ENCODE measurements around the gene RBM34.
"Not testable (repeated sequence)": the region's sequence is repeated elsewhere in the genome, so short reads cannot be mapped to it uniquely, and the experiment has no call there.

RBM34 gene

DNA sequence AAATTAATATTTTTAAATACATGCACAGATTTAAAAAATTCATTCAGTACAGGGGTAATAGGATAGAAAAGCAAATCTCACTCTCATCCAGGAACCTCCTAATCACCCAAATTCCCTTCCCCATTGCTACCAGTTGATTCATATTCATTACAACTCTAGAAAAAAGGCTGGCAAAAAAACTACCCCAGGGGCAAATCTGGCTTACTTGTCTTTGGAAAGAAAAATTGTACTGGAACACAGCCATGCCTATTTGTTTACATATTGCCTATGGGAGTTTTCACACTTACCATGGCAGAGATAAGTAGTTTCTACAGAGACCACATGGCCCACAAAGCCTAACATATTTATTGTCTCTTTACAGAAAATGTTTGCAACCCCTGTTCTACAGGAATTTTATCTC lies 8.9 kb upstream of the RBM34 start:
- Histone ChIP-seq H3K36me3 (ENCODE audit: insufficient read depth, low read length) (peaks cover 66% of the 10 kb centered on the region), H3K4me3 (ENCODE audit: low read length) (no peak overlapping the region)

DNA sequence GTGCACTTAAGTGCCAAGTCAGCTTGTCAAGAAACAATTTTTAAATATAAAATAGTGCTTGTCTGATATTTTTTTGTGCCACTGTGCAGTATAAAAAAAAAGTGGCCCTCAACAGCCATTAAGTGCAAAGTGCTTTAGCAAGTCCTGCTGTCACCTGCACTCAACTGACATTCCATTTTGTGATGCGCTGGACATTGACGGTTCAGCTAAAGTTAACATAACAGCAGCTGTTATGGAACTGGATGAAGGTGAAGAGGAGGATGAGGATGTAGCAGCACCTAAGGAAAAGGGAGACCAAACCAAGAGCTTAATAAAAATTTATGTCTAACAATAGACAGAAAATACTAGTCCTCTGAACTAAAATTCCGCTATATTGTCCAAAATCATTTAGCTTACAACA lies 7.3 kb upstream of the RBM34 start:
- H3K36me3 ChIP-seq (ENCODE audit: insufficient read depth, low read length) = peaks cover 52% of the 10 kb centered on the region
- H3K4me3 ChIP-seq (ENCODE audit: low read length) = no peak overlapping the region
- H3K9me3 ChIP-seq (ENCODE audit: low read length) = no peaks in the 10 kb centered on the region
- no peak overlapping the region for H2AFZ ChIP-seq (ENCODE audit: low read depth, low read length)
- no peaks in the 10 kb centered on the region for H3K4me1 ChIP-seq (ENCODE audit: insufficient read depth, low read length)
- no peaks in the 10 kb centered on the region for H3K27me3 ChIP-seq (ENCODE audit: insufficient read depth, low read length)

More for the DNA sequence above, 8.9 kb upstream of the RBM34 start:
- Histone ChIP-seq H3K4me1 (ENCODE audit: insufficient read depth, low read length) (no peaks in the 10 kb centered on the region), H2AFZ (ENCODE audit: low read depth, low read length) (no peak overlapping the region), H3K27me3 (ENCODE audit: insufficient read depth, low read length) (no peaks in the 10 kb centered on the region), H3K9me3 (ENCODE audit: low read length) (no peaks in the 10 kb centered on the region)

DNA sequence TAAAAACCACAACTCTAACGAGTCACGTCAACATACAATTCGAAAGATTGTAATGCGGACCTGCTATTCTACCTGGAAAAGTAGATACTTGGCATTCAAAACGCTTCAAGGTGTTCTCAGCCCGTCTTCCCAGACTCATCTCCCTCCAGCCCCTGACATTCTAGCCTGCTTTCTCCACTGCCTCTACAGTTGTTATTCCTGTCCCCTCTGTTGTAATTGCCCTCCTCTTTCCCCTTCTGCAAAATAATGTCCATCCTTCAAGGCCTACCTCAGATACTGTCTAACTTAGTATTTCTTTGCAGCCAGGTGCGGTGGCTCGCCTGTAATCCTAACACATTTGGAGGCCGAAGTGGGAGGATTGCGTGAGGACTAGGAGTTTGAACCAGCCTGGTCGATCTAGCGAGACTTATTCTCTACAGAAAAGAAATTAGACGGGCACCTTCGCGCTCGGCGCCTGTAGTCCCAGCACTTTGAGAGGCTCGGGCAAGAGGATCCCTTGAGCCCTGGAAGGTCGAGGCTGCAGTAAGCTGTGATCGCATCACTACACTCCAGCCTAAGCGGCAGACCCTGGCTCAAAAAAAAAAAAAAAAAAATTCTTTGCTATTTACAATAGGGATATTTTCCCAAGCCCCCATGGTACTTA lies 756 bp upstream of the RBM34 start:
- no peaks in the 10 kb centered on the region for H3K9me3 ChIP-seq (ENCODE audit: low read length)
- peaks cover 15% of the 10 kb centered on the region for H3K4me1 ChIP-seq (ENCODE audit: insufficient read depth, low read length)
- H2AFZ ChIP-seq (ENCODE audit: low read depth, low read length) = peak overlapping the region; percentile 77
- peaks cover 32% of the 10 kb centered on the region for H3K36me3 ChIP-seq (ENCODE audit: insufficient read depth, low read length)
- peak overlapping the region; percentile 98 for H3K4me3 ChIP-seq (ENCODE audit: low read length)
- H3K27me3 ChIP-seq (ENCODE audit: insufficient read depth, low read length) = no peaks in the 10 kb centered on the region

DNA sequence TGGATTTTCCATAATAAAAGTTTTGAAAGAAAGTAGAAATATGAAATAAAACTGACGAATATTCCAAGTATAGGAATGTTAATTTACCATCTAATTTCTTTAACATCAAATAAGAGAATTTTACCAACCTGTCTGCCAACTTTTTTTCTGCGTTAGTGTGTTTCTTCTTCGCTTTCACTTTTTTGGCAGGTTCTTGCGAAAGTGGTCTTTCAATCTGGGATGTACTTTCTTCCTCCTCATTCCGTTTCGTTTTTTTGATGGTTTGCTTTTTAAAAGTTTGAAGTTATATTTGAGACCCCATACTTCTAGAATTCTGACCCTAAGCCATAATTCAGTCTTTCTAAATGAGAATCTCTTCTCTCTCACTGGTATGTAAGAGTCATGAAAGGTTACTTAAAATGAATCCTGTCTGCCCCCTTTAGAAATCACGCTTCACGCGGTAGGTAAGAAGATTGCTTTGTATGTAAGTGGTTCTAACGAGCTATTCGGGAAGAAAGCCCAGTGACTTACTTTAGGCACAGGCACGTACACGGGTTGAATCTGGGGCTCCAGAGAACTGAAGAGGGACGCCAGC lies 580 bp downstream of the RBM34 start:
- Histone ChIP-seq H3K36me3 (ENCODE audit: insufficient read depth, low read length) (peaks cover 35% of the 10 kb centered on the region), H3K27me3 (ENCODE audit: insufficient read depth, low read length) (no peaks in the 10 kb centered on the region), H3K4me3 (ENCODE audit: low read length) (peak overlapping the region; percentile 98), H3K4me1 (ENCODE audit: insufficient read depth, low read length) (peaks cover 15% of the 10 kb centered on the region), H2AFZ (ENCODE audit: low read depth, low read length) (peak overlapping the region; percentile 77), H3K9me3 (ENCODE audit: low read length) (no peaks in the 10 kb centered on the region)

DNA sequence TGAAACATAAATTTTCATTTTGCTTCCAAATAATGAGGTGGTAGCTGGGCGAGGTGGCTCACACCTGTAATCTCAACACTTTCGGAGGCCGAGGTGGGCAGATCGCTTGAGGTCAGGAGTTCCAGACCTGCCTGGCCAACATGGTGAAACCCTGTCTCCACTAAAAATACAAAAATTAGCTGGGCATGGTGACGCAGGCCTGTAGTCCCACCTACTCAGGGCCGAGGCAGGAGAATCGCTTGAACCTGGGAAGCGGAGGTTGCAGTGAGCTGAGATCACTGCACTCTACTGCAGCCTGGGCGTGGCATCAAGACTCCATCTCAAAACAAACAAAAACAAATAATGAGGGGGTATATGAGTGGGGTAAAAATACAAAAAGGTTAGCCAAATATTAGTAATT lies 1.1 kb downstream of the RBM34 start:
- peaks cover 15% of the 10 kb centered on the region for H3K4me1 ChIP-seq (ENCODE audit: insufficient read depth, low read length)
- not testable (repeated sequence) for H3K9me3 ChIP-seq (ENCODE audit: low read length); H2AFZ ChIP-seq (ENCODE audit: low read depth, low read length); H3K27me3 ChIP-seq (ENCODE audit: insufficient read depth, low read length)
- H3K4me3 ChIP-seq (ENCODE audit: low read length) = peak overlapping the region; percentile 98
- peaks cover 39% of the 10 kb centered on the region for H3K36me3 ChIP-seq (ENCODE audit: insufficient read depth, low read length)

DNA sequence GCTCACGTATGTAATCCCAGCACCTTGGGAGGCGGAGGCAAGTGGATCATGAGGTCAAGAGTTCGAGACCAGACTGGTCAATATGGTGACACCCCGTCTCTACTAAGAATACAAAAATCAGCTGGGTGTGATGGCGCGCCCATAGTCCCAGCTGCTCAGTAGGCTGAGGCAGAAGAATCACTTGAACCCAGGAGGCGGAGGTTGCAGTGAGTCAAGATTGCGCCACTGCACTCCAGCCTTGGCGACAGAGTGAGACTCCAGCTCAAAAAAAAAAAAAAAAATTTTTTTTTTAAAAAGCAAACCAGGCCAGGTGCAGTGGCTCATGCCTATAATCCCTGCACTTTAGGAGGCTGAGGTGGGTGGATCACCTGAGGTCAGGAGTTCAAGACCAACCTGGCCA lies 1.8 kb downstream of the RBM34 start:
- H3K36me3 ChIP-seq (ENCODE audit: insufficient read depth, low read length) = peaks cover 46% of the 10 kb centered on the region

DNA sequence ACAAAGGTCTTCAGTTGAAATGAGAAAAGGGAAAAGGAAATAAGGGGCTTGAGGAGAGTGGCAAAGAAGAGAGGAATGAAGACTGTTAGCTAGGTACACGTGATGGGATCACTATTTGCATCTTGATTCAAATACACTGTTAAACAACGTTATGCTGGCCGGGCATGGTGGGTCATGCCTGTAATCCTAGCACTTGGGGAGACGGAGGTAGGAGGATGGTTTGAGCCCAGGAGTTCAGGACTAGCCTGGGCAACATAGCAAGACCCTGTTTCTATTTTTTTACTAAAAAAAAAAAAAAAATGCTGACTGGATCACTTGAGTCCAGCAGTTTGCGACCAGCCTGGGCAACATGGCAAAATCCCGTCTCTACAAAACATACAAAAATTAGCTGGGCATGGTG lies 2.4 kb downstream of the RBM34 start:
- H2AFZ ChIP-seq (ENCODE audit: low read depth, low read length) = no peak overlapping the region
- no peaks in the 10 kb centered on the region for H3K9me3 ChIP-seq (ENCODE audit: low read length)
- no peaks in the 10 kb centered on the region for H3K27me3 ChIP-seq (ENCODE audit: insufficient read depth, low read length)
- H3K4me1 ChIP-seq (ENCODE audit: insufficient read depth, low read length) = peaks cover 15% of the 10 kb centered on the region
- H3K36me3 ChIP-seq (ENCODE audit: insufficient read depth, low read length) = peaks cover 49% of the 10 kb centered on the region
- no peak overlapping the region for H3K4me3 ChIP-seq (ENCODE audit: low read length)

More for the DNA sequence above, 1.8 kb downstream of the RBM34 start:
- not testable (repeated sequence) for H3K4me3 ChIP-seq (ENCODE audit: low read length); H2AFZ ChIP-seq (ENCODE audit: low read depth, low read length); H3K27me3 ChIP-seq (ENCODE audit: insufficient read depth, low read length); H3K9me3 ChIP-seq (ENCODE audit: low read length)
- peaks cover 15% of the 10 kb centered on the region for H3K4me1 ChIP-seq (ENCODE audit: insufficient read depth, low read length)

DNA sequence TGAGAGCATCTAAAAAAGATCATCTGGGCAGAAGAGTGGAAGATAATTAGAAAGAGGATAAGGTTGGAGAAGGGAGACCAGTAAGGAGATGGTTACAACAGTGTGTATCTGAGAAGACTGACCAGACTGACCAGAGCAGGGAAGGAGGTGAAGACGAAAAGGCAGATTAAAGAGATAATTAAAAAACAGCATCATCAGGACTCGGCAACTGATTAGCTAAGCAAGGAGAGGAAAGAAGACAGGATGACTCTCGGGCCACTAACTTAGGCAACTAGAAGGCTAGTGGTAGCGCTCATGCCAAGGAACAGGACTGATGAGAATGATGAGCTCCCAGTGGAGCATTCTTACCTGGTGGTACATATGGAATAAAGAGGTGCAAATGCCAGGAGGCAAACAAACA lies 3.9 kb downstream of the RBM34 start:
- H3K4me1 ChIP-seq (ENCODE audit: insufficient read depth, low read length) = peaks cover 15% of the 10 kb centered on the region
- no peaks in the 10 kb centered on the region for H3K9me3 ChIP-seq (ENCODE audit: low read length)
- H3K27me3 ChIP-seq (ENCODE audit: insufficient read depth, low read length) = no peaks in the 10 kb centered on the region
- no peak overlapping the region for H2AFZ ChIP-seq (ENCODE audit: low read depth, low read length)
- H3K36me3 ChIP-seq (ENCODE audit: insufficient read depth, low read length) = peaks cover 63% of the 10 kb centered on the region
- no peak overlapping the region for H3K4me3 ChIP-seq (ENCODE audit: low read length)

DNA sequence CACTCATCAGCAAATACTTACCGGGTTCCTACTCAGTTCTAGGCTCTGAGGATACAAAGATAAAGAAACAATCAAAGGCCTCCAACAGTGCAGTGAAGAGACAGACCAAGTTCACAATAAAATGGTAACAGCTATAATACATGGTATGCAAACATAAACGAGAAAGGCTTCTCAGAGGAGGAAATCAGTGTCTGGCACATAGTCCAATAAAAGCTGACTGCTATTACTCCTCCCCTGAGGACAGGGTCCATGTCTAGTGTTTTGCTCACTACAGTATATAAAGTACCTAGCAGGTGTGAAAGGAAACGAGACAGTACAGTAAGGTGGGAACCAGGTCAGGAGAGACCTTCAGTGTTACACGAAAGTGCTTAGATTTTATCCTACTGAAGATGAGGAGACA lies 4.3 kb downstream of the RBM34 start:
- Histone ChIP-seq H3K4me3 (ENCODE audit: low read length) (no peak overlapping the region), H3K27me3 (ENCODE audit: insufficient read depth, low read length) (no peaks in the 10 kb centered on the region), H2AFZ (ENCODE audit: low read depth, low read length) (no peak overlapping the region), H3K9me3 (ENCODE audit: low read length) (no peaks in the 10 kb centered on the region), H3K4me1 (ENCODE audit: insufficient read depth, low read length) (peaks cover 14% of the 10 kb centered on the region), H3K36me3 (ENCODE audit: insufficient read depth, low read length) (peaks cover 66% of the 10 kb centered on the region)

DNA sequence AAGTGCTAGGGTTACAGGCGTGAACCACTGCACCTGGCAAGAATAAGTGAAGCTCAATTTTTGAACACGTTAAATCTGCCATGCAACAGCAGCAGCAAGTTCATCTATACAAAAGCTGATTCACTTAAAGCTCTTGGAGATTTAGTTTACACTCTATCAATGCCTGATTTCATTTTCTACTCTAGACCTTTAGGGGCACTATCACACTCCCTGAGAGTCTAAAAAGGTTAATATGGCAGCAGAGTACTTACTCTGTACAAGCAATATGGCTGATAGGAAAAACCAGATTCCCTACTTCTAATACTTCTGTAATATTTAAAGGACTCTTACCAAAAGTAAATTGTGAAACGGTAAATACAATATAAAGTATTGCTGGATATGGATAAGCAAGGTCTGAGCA lies 4.8 kb downstream of the RBM34 start:
- H3K4me3 ChIP-seq (ENCODE audit: low read length) = no peak overlapping the region
- H2AFZ ChIP-seq (ENCODE audit: low read depth, low read length) = no peak overlapping the region
- H3K36me3 ChIP-seq (ENCODE audit: insufficient read depth, low read length) = peaks cover 71% of the 10 kb centered on the region
- H3K4me1 ChIP-seq (ENCODE audit: insufficient read depth, low read length) = peaks cover 10% of the 10 kb centered on the region
- no peaks in the 10 kb centered on the region for H3K9me3 ChIP-seq (ENCODE audit: low read length)
- H3K27me3 ChIP-seq (ENCODE audit: insufficient read depth, low read length) = no peaks in the 10 kb centered on the region

DNA sequence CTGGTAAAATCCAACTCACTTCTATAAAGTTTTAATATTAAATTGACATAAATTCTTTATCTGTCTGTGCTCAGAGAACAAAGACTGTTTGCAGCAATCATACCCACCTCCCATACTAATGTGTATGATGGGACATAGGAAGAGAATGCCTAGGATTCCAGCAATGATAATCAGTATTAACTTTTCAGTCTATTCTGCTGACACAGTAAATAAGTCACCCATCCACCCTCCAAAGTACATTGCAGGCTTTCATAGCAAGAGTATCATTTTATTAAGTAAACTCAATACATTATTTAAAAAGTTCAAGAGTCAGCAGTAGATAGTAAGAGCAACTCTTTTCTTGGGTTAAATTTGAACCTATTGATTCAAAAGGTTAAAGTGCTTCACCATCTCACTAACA lies 8.8 kb downstream of the RBM34 start:
- Histone ChIP-seq H3K9me3 (ENCODE audit: low read length) (no peaks in the 10 kb centered on the region), H3K27me3 (ENCODE audit: insufficient read depth, low read length) (no peaks in the 10 kb centered on the region), H3K36me3 (ENCODE audit: insufficient read depth, low read length) (peaks cover 80% of the 10 kb centered on the region), H3K4me3 (ENCODE audit: low read length) (no peak overlapping the region), H2AFZ (ENCODE audit: low read depth, low read length) (no peak overlapping the region), H3K4me1 (ENCODE audit: insufficient read depth, low read length) (no peaks in the 10 kb centered on the region)

DNA sequence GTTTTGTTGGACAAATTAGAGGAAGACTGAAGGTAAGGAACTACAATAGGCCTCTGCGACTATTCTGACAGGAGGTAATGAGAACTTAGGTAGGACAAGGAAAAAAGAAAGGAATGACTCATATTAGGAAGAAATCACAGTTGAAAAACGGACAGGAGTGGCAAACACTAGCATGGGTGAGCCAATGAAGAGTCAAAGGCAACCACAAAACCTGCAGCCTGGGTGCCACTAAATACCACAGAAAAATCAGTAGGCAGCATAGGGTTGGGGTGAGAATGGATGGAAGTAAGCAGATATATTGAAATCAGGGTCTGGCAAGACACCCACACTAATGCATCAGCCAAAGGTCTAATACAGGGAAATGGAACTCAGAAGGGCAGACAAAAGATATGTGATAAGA lies 10.0 kb downstream of the RBM34 start:
- H3K9me3 ChIP-seq (ENCODE audit: low read length) = no peaks in the 10 kb centered on the region
- H2AFZ ChIP-seq (ENCODE audit: low read depth, low read length) = no peak overlapping the region
- H3K4me1 ChIP-seq (ENCODE audit: insufficient read depth, low read length) = no peaks in the 10 kb centered on the region
- no peaks in the 10 kb centered on the region for H3K27me3 ChIP-seq (ENCODE audit: insufficient read depth, low read length)
- H3K4me3 ChIP-seq (ENCODE audit: low read length) = no peak overlapping the region
- H3K36me3 ChIP-seq (ENCODE audit: insufficient read depth, low read length) = peaks cover 76% of the 10 kb centered on the region

DNA sequence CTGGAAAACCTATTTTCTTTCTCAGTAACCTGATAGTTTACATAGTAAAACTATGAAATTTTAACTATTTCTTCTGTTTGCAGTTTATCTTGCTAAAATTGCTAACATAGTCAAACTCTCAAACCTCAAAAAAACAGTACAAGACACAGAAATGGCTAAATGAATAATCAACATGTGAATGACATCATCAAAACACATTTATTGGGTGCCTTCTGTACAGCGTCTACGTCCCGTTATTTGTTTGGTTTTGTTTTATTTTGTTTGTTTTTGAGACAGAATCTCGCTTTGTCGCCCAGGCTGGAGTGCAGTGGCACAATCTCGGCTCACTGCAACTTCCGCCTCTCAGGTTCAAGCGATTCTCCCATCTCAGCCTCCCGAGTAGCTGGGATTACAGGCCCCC lies 11.2 kb downstream of the RBM34 start:
- Histone ChIP-seq H3K9me3 (ENCODE audit: low read length) (no peaks in the 10 kb centered on the region), H3K27me3 (ENCODE audit: insufficient read depth, low read length) (no peaks in the 10 kb centered on the region), H3K4me1 (ENCODE audit: insufficient read depth, low read length) (no peaks in the 10 kb centered on the region), H3K36me3 (ENCODE audit: insufficient read depth, low read length) (peaks cover 83% of the 10 kb centered on the region), H2AFZ (ENCODE audit: low read depth, low read length) (no peak overlapping the region), H3K4me3 (ENCODE audit: low read length) (no peak overlapping the region)

DNA sequence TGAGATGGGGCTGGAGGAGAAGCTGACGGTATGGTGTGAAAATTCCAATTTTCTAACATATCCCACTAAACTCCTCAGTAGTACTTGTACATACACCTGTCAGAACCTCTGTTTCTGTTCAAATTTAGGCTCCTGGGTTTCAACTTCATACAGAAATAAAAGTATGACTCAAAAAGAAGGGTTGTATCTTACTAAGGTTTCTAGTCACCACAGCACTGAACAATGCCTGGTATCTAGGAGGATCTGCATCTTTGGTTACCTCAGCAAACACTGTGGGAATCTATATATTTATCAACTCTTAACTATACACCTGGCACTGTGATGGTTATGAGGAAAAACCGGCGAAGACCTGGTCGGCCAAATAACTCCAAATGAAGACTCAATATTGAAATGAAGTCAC lies 13.8 kb downstream of the RBM34 start:
- Histone ChIP-seq H3K9me3 (ENCODE audit: low read length) (no peaks in the 10 kb centered on the region), H3K4me3 (ENCODE audit: low read length) (no peak overlapping the region), H3K4me1 (ENCODE audit: insufficient read depth, low read length) (no peaks in the 10 kb centered on the region), H3K27me3 (ENCODE audit: insufficient read depth, low read length) (no peaks in the 10 kb centered on the region), H2AFZ (ENCODE audit: low read depth, low read length) (no peak overlapping the region), H3K36me3 (ENCODE audit: insufficient read depth, low read length) (peaks cover 82% of the 10 kb centered on the region)

Data from neuron (in vitro differentiated cells).